ENCODE data around the gene THSD7B. TPM values are rescaled to one million over a fixed set of nuclear protein-coding genes. Genes with fewer than 3 reads are reported as not detected.

The THSD7B gene
- total and polyA plus RNA-seq, 2 of the 8 experiments (the other 6 are each of a cell fraction or from before 2014, with no cell fraction given), result 0.60 to 2.9 TPM

DNA sequence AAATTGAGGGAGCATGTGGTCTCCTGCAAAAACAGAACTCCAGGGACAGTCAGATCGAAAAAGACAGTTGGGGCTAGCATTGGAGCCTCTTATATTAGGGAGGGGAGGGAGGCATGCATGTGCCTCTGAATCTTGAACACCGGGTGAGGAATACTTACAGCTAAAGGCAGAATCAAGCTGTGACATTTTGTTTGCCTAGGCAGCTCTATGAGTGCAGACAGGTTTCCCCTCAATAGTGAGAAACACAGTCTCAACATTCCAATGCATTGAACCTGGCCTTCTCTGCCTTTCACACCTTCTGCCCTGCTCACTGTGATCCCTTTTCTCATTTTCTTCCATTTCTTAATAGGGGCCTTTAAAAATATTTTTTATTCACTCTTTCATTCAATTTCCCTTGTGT is 140.4 kb downstream of the THSD7B start (continued):
- TF ChIP-seq, protein P1, sequence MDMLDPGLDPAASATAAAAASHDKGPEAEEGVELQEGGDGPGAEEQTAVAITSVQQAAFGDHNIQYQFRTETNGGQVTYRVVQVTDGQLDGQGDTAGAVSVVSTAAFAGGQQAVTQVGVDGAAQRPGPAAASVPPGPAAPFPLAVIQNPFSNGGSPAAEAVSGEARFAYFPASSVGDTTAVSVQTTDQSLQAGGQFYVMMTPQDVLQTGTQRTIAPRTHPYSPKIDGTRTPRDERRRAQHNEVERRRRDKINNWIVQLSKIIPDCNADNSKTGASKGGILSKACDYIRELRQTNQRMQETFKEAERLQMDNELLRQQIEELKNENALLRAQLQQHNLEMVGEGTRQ (IDR thresholded peaks at IDR 0.05; ENCODE audit: low read length), result no peak
- TF ChIP-seq SP2 (IDR thresholded peaks at IDR 0.05; ENCODE audit: low read length) (no peak), CTBP2 (IDR thresholded peaks at IDR 0.05; ENCODE audit: borderline replicate concordance, insufficient read depth, insufficient read length, low read length) (no peak), BRCA1 (IDR thresholded peaks at IDR 0.05; ENCODE audit: low read depth, low read length) (no peak), MAFK (IDR thresholded peaks at IDR 0.05; ENCODE audit: low read depth, low read length) (no peak), RNF2 (IDR thresholded peaks at IDR 0.05; ENCODE audit: borderline replicate concordance, low read depth, low read length, missing control alignments, poor library complexity, severe bottlenecking) (no peak)
